ENCODE measurements around the gene OTOG.

OTOG gene

GRCh38 chr11:17651061-17651460 lies 104.0 kb downstream of the OTOG start:
- DNase-seq (ENCODE audit: low spot score): no peak

DNA sequence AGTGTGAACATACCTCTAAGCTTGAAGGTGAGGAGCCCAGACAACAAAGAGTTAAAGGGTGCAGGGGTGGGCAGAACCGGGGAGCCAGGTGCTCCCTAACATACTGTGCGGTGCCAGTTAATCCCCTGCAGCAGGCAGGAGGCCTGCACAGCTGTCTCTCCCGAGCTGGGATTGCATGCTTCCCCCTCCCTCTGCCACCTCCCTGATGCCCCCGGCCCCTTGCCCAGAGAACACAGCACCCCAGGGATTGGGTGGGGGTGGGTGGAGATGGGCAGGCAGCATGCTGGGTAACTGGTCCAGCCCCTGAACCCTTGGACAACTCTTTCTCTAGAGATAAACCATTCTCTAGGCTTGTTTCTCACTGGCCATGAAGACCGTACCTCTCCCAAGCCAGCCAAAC lies 104.6 kb downstream of the OTOG start:
- no peak for DNase-seq (ENCODE audit: low spot score)

GRCh38 chr11:17652556-17652955 lies 105.5 kb downstream of the OTOG start:
- no peak for DNase-seq (ENCODE audit: low spot score)

DNA sequence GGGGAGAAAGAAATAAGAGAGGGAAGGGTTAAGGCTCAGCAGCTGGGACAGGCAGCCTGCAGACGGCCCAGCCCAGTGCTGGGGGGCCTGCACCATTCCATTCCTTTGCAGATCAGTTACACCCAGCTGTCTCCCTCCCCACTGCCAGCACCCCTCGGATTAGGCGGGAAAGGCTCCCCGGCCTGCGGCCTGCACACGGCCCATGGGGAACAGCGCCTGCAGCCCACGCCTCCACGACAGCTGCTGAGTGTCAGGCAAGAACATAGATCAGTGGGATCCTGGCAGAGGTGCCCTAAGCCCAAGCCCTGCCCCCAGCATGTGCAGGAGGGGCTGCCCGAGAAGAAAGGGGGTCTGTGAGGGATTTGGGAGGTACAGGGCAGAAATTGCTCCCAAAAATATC lies 106.6 kb downstream of the OTOG start:
- no peak for DNase-seq (ENCODE audit: low spot score)

GRCh38 chr11:17655682-17656081 lies 108.6 kb downstream of the OTOG start:
- no peak for DNase-seq (ENCODE audit: low spot score)

GRCh38 chr11:17658211-17658610 lies 111.2 kb downstream of the OTOG start:
- no peak for DNase-seq (ENCODE audit: low spot score)

- DNase-seq (ENCODE audit: low spot score): no peak
Measured at GRCh38 chr11:17668166-17668565, 121.1 kb downstream of the OTOG start.

GRCh38 chr11:17672469-17672868 lies 125.4 kb downstream of the OTOG start:
- no peak for DNase-seq (ENCODE audit: low spot score)

GRCh38 chr11:17673951-17674350 lies 126.9 kb downstream of the OTOG start:
- DNase-seq (ENCODE audit: low spot score): no peak

- DNase-seq (ENCODE audit: low spot score): no peak
Measured at GRCh38 chr11:17682848-17683247, 135.8 kb downstream of the OTOG start.

DNA sequence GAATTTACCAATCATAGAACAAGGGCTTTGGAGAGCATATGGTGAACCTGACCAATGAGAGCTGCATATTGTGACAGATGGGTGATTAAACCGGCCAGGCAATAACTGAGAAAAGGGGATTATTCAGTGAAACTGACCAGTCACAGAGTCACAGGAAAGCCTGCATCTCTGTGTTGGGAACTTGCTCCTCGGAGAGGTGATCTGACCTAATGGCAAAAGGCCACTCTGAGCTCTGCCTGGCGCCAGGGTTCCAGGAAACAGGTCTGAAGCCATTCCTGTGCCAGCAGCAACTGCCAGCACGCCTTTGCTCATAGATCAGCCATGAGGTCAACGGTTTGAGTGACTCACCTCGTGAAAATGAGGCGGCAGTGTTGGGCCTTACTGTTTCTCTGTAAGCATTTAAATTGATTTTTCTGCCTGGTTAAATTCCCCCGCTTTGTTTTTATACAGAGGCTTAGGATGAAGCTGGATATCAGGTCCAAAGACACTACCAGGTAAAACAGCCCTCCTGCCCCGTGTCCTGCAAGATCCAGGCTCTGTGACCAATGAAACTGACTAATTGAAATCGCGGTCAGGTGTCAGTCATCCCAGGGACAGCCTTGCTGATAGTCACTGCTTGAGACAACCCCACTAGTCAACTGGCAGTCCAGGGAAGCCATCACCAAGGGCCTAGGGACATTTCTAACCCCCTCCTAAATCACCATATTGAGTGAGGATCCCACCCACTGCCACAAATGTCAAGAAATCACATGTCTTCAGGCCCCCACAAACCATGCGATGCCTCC lies 136.5 kb downstream of the OTOG start:
- peak; percentile 33 for DNase-seq (ENCODE audit: low spot score)

DNA sequence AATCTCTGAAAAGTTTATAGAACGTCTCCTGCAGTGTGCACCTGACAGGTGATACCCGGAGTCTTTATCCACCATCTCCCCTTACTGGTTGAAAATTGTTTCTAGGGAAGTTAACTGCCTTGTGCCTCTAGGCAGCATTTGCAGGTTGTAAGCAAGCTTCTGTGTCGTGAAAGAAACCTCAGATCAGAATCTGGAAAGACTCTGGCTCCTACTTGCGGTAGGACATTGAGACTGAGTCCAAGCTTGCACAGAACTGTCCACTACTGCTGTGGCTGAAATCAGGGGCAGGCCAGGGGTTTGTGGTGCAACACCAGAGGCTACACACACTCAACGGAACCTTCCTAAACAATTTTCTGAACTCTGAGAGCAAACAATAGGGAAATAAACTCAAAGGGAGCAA lies 137.5 kb downstream of the OTOG start:
- no peak for DNase-seq (ENCODE audit: low spot score)

GRCh38 chr11:17686231-17686980 lies 139.3 kb downstream of the OTOG start:
- no peak for DNase-seq (ENCODE audit: low spot score)

DNA sequence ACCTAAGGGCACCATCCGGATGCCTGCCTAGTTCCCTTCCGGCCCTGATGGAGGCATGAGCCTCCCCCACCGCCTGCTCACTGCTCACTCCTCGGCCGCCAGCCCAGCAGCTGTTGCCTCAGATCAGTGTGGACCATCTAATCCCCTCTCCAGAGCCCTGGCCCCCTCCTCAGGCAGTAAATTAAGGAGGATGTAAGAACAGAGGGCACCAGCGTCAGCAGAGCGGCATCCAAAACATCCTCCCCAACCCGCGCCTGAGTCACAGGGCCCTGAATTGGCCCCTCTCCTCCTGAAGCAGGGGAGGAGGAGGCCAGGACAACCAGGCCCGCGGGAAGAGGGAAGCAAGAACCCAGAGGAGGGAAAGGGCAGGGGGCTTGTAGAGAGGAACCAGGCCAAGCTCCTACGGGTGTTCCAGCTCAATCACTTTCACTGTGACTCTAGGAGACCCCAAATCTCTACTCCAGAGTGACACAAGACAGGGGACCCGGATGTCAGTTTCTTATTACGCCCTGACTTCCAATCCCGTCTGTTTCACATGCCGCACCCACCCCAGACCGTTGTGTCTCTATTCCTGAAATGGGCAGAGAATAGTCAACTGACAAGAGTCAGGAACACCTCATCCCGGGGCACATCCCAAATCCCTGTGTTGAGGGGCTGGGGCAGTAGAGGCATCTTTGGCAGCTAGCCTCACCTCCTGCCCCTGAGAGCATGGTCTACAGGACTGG lies 141.0 kb downstream of the OTOG start:
- DNase-seq (ENCODE audit: low spot score): no peak

DNA sequence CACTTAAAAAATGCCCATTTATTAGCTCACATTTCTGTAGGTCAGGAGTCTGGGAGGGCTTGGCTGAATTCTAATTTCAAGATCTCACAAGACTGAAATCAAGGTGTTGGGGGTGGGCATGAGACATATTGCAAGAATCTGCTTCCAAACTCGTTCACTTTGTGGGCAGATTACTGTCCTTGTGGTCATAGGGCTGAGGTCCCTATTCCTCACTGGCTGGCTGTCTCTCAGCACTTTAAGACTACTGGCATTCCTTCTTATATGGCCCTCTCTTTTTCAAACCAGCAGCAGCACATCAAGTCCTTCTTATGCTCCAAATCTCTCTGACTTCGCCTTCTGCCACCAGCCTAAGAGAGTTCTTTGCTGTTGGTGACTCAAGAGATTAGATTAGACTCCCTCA lies 144.5 kb downstream of the OTOG start:
- no peak for DNase-seq (ENCODE audit: low spot score)

DNA sequence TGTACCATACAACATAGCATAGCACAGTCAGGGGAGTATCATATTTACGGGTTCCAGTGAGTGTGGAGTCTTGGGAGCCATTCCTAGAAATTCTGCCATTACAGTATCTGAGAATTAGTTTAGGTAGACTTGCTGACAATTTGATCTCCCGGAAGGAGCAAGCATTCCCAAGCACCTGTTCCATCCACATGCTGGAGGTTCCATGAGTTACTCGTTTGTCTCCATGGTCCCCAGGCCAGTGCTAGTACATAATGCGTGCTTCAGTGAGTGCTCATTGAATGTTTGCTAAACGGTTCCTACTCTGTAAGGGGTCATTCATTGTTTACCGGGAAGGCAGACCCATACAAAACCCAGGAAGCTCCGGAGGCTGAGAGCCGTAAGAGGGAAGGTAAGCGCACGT lies 144.9 kb downstream of the OTOG start:
- DNase-seq (ENCODE audit: low spot score): no peak

DNA sequence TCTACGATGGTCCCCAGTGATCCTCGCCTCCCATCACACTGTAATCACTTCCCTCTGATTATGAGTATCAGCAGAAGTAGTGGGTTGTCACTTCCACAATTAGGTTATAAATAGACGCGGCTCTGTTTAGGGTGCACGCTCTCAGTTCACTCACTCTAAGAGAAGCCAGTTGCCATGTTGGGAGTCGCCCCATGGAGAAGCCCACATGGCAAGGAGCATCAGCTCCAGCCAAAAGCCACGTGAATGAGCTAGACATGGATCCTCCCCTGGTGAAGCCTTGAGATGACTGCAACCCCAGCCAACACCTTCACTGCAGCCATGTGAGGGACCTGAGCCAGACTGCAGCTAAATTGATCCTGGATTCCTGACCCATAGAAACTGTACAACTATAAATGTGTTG lies 145.9 kb downstream of the OTOG start:
- DNase-seq (ENCODE audit: low spot score): no peak

- DNase-seq (ENCODE audit: low spot score): no peak
Measured at GRCh38 chr11:17693531-17693930, 146.5 kb downstream of the OTOG start.

GRCh38 chr11:17694494-17695110 lies 147.5 kb downstream of the OTOG start:
- DNase-seq (ENCODE audit: low spot score): no peak

DNA sequence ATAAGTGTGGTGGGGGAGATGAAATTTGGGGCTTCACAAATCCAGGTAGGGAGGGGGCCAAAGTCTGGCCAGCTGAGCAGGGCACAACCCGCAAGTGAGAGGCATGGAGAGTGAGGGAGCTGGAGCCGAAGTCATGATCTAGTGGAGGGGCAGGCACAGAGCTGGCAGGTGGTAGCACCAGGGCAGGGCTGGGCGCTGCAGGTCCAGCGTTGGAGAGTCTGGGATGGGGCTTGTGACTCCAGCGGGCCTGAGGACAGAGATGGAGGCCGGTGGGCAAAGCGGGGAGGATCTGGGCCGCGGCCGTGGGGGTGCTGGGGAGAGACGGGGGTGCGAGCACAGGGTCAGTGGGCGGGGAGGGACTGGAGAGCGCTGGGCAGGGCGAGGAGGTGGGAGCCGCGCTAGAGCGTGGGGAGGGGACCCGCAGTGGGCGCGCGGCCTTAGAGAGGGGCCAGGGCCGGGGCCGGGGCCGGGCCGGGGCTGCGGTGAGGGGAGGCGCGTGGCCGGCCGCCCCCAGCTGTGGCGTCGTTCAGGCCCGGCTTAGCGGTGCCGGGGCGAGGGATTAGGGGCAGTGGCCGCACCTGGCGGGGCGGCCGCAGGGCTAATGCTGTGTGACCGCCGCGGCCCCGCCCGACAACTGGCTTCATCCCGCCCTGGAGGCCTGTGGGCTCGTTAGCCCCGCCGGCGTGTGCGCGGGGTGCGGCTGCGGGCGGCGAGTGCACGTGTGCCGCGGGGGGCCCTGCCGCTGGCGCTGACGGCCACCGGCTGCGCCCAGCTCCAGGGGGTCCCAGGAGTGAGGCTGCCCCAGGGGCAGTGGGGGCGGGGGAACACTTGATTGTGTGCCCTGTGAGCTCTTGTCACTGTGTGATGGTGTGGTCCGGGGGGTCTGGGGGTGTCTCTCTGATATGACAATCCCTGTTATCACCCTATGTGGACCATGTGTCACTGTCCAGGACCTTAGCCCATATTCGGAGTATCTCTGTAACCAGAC lies 148.7 kb downstream of the OTOG start:
- peak; percentile 14 for DNase-seq (ENCODE audit: low spot score)

DNA sequence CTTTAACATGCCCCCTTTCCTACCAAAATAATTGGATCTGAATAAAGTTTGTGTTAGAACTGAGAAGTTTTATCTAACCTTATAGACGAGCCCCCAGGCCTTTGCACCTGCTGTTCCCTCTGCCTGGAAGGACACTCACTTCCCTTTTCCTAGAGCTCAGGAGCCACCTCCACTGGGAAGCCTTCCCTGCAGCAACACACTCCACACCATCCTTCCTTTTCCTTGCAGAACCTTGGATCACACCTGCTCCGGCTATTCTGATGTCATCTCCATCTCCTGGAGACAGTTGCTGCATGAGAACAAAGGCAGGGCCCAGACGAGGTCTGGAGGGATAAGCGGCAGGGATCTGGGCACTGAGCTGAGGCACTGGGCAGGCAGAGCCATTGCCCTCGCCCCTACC lies 149.7 kb downstream of the OTOG start:
- no peak for DNase-seq (ENCODE audit: low spot score)

Measured in SW480 (cell line).